Stimulated activated CD4-positive, alpha-beta T cell treated with anti-CD3 and anti-CD28 coated beads, TNF-alpha, amount 100 ng/mL, for 4 hours (primary cell): Measurements from ENCODE around the gene LCAT.
"Not testable (repeated sequence)": the region's sequence is repeated elsewhere in the genome, so short reads cannot be mapped to it uniquely, and the experiment has no call there.

Experiments used
- DNase-seq, 3 experiments: peaks; one replicate each; pipeline ENCODE4 v3.0.0-alpha.2; 2020; ENCODE audit warnings: low read depth in 3 of 3

Gene LCAT

GRCh38 chr16:67931712-67932461, 12.0 kb downstream of the LCAT start, which contains the start of gene CTRL:
Gene CTRL, minus strand, starts transcription at chr16:67931862. Its CDS starts 10 bp downstream, at chr16:67931852.
- DNase-seq = no peak

GRCh38 chr16:67930678-67931211, 13.2 kb downstream of the LCAT start:
- no peak for DNase-seq

- DNase-seq = no peak
Measured at GRCh38 chr16:67930191-67930590, 13.7 kb downstream of the LCAT start.

- DNase-seq = peak; percentile 53 to 63 (median 61)
Measured at GRCh38 chr16:67928561-67929364, 15.2 kb downstream of the LCAT start.

GRCh38 chr16:67928147-67928546, 15.8 kb downstream of the LCAT start:
- DNase-seq = no peak

GRCh38 chr16:67927131-67927941, 16.6 kb downstream of the LCAT start:
- DNase-seq = no peak

GRCh38 chr16:67926181-67926750, 17.7 kb downstream of the LCAT start:
- no peak for DNase-seq

- no peak for DNase-seq
Measured at GRCh38 chr16:67924140-67924906, 19.6 kb downstream of the LCAT start.

GRCh38 chr16:67923414-67924116, 20.4 kb downstream of the LCAT start:
- DNase-seq = no peak

GRCh38 chr16:67922740-67923139, 21.2 kb downstream of the LCAT start:
- no peak for DNase-seq

- no peak for DNase-seq
Measured at GRCh38 chr16:67922221-67922620, 21.7 kb downstream of the LCAT start.

- DNase-seq = no peak
Measured at GRCh38 chr16:67919622-67920221, 24.2 kb downstream of the LCAT start.

- DNase-seq = peak in 1 of 3 experiments; percentile 26
Measured at GRCh38 chr16:67917852-67918236, 26.1 kb downstream of the LCAT start.

- no peak for DNase-seq
Measured at GRCh38 chr16:67917140-67917851, 26.6 kb downstream of the LCAT start.

GRCh38 chr16:67915831-67916723, 27.8 kb downstream of the LCAT start:
- DNase-seq = no peak

- not testable (repeated sequence) for DNase-seq
Measured at GRCh38 chr16:67915496-67915769, 28.5 kb downstream of the LCAT start.

- DNase-seq = no peak
Measured at GRCh38 chr16:67914758-67915495, 29.0 kb downstream of the LCAT start.

GRCh38 chr16:67910158-67910557, 33.8 kb downstream of the LCAT start:
- DNase-seq = no peak
